Keratinocyte (primary cell): ENCODE results near the gene TCEAL8. TPM values are rescaled to one million over a fixed set of nuclear protein-coding genes. Genes with fewer than 3 reads are reported as not detected.

ENCODE experiments used
- DNase-seq: peaks from one replicate; pipeline ENCODE4 v3.0.0-alpha.2; 2011; ENCODE audit warnings: low read depth, missing footprints, low spot score
- FAIRE-seq: peaks from 2 replicates; lab custom pipeline; 2011; peaks lifted over from hg19 to GRCh38; lab: Jason Lieb, UNC
- H2AFZ ChIP-seq: 2 replicates; pipeline ENCODE4 v1.6.0; 2012; ENCODE audit warnings: low read length, control low read depth, inconsistent platforms; ENCODE audit not compliant: control insufficient read depth
- H3K27ac ChIP-seq: 2 replicates; pipeline ENCODE4 v1.5.1; 2011; ENCODE audit warnings: low read length; ENCODE audit not compliant: control insufficient read depth, insufficient read depth
- H3K27me3 ChIP-seq: 3 replicates; pipeline ENCODE4 v1.6.0; 2011; ENCODE audit warnings: low read length; ENCODE audit not compliant: control insufficient read depth, insufficient read depth; ENCODE audit errors: extremely low read depth
- H3K36me3 ChIP-seq, 2 experiments: 2 replicates in 1 of 2; 3 replicates in 1 of 2; pipeline ENCODE4 v1.5.1; 2011; ENCODE audit warnings: low read length in 2 of 2, mild to moderate bottlenecking in 1 of 2; ENCODE audit not compliant: control insufficient read depth in 2 of 2, insufficient read depth in 2 of 2; ENCODE audit errors: extremely low read depth in 1 of 2
- H3K4me1 ChIP-seq: 3 replicates; pipeline ENCODE4 v1.5.1; 2011; ENCODE audit warnings: low read length; ENCODE audit not compliant: control insufficient read depth, insufficient read depth; ENCODE audit errors: extremely low read depth
- H3K4me2 ChIP-seq: 3 replicates; pipeline ENCODE4 v1.6.0; 2011; ENCODE audit warnings: low read depth, low read length; ENCODE audit not compliant: control insufficient read depth, insufficient read depth; ENCODE audit errors: extremely low read depth
- H3K4me3 ChIP-seq, 3 experiments: fragments of 200-600 bp in 1 of 3; sonication (generic) in 1 of 3; 2 replicates in 2 of 3; 3 replicates in 1 of 3; pipeline ENCODE4 v1.5.1; 2011 to 2016; ENCODE audit warnings: low read length in 3 of 3, mild to moderate bottlenecking in 3 of 3, control low read depth in 2 of 3, inconsistent platforms in 1 of 3, low read depth in 1 of 3, mixed read lengths in 1 of 3, mixed run types in 1 of 3, moderate library complexity in 1 of 3; ENCODE audit not compliant: control insufficient read depth in 2 of 3, insufficient read depth in 2 of 3; ENCODE audit errors: extremely low read depth in 1 of 3
- H3K79me2 ChIP-seq: 2 replicates; pipeline ENCODE4 v1.6.0; 2012; ENCODE audit warnings: low read length; ENCODE audit not compliant: control insufficient read depth, insufficient read depth
- H3K9ac ChIP-seq: 3 replicates; pipeline ENCODE4 v1.6.0; 2011; ENCODE audit warnings: low read length; ENCODE audit not compliant: control insufficient read depth, insufficient read depth; ENCODE audit errors: extremely low read depth
- H3K9me1 ChIP-seq: 3 replicates; pipeline ENCODE4 v1.6.0; 2011; ENCODE audit warnings: low read length; ENCODE audit not compliant: control insufficient read depth, insufficient read depth; ENCODE audit errors: extremely low read depth
- H3K9me3 ChIP-seq: 2 replicates; pipeline ENCODE4 v1.5.1; 2012; ENCODE audit warnings: low read depth, low read length; ENCODE audit not compliant: control insufficient read depth
- H4K20me1 ChIP-seq: 3 replicates; pipeline ENCODE4 v1.6.0; 2011; ENCODE audit warnings: low read length; ENCODE audit not compliant: control insufficient read depth, insufficient read depth; ENCODE audit errors: extremely low read depth
- EZH2 ChIP-seq: IDR thresholded peaks from one replicate; pipeline ENCODE4 v1.6.1; 2012; ENCODE audit warnings: inconsistent platforms, mild to moderate bottlenecking, low read length, moderate library complexity
- dilution Hi-C: fragments of 300-500 bp; cut with MboI; formaldehyde crosslinking; loops from one replicate; pipeline ENCODE4 v1.7.0; 2020; ENCODE audit warnings: low sequenced_read_pairs; ENCODE audit not compliant: extremely low pct_ligation_motif_present
- polyA minus RNA-seq, 3 experiments: library from RNA; depleted of rRNA, polyadenylated mRNA; stranded (reverse); fragments of >200 nt; gene quantifications; 1 replicate in 1 of 3; 2 replicates in 1 of 3; 3 replicates in 1 of 3; pipeline ENCODE4 v1.2.3, GENCODE V29; 2011
- polyA plus RNA-seq, 5 experiments: library from polyadenylated mRNA; depleted of rRNA in 3 of 5; stranded (reverse) in 3 of 5; stranded (forward) in 1 of 5; unstranded in 1 of 5; fragments of >200 nt; gene quantifications; 1 replicate in 1 of 5; 2 replicates in 3 of 5; 3 replicates in 1 of 5; pipeline versions ENCODE4 v1.2.1 to v1.2.3, GENCODE V29; 2011 to 2012; ENCODE audit warnings: missing spikeins in 2 of 5, low read depth in 1 of 5, low replicate concordance in 1 of 5
- TF ChIP-seq, protein P1 (sequence below), 3 experiments: IDR thresholded peaks in 1 of 3; conservative IDR thresholded peaks in 1 of 3; optimal IDR thresholded peaks in 1 of 3; 2 replicates in 2 of 3; 3 replicates in 1 of 3; pipeline versions ENCODE3 to v1.5.1; 2011; ENCODE audit warnings: low read length in 3 of 3, mild to moderate bottlenecking in 3 of 3, moderate library complexity in 2 of 3, control low read depth in 1 of 3, inconsistent platforms in 1 of 3; ENCODE audit not compliant: insufficient read depth in 2 of 3; ENCODE audit errors: extremely low read depth in 1 of 3

The TCEAL8 gene, protein sequence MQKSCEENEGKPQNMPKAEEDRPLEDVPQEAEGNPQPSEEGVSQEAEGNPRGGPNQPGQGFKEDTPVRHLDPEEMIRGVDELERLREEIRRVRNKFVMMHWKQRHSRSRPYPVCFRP
- polyA plus RNA-seq (45.6 to 84.7 TPM (median 53.6 TPM) in 3 replicates), polyA minus RNA-seq (2.1 to 18.6 TPM (median 10.2 TPM) in 3 replicates)
- polyA plus RNA-seq (2011; ENCODE audit: low read depth), result 15.9 TPM
- 62.1 and 93.7 TPM in 2 replicates for polyA plus RNA-seq (2011; cell fraction: cytosol; rRNA removed)
- polyA plus RNA-seq (2011; cell fraction: nucleus; rRNA removed), result 28.4 and 42.3 TPM in 2 replicates
- polyA plus RNA-seq (2012; ENCODE audit: low replicate concordance), result 33.3 and 60.6 TPM in 2 replicates
- 11.1 TPM for polyA minus RNA-seq (2011; cell fraction: cytosol; rRNA and poly(A)+ RNA removed)
- polyA minus RNA-seq (2011; cell fraction: nucleus; rRNA and poly(A)+ RNA removed), result 4.7 and 12.5 TPM in 2 replicates

DNA sequence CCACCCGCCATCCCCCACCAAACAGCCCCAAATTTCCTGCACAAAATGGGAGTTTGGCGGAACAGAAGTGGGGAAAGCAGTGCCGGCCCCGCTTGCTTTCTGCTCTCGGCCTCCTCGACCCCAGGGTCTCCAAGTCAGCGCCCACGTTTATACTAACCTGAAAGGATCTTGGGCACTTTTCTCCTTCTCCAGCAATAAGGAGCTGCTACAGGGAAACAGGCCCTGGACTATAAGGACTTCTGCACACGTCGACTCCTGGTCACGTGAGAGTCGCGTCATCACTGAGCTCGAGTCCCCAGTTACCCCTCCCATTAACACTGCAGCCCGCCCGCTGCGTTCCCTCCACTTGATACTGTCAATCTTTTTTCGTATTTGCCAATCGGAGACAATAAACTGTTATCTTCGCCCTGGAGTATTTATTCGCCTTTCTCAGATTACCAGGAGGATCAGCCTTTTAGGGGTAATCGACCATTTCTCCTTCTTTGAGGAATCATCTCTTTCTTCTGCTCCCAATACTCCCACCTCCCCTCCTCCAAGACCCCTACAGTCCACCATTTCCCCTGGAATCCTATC lies at the start of gene TCEAL8:
Gene TCEAL8 (minus strand): TSS at position 235 of the 573 bp plus-strand sequence. CDS start 1,176 bp downstream, outside the sequence.
- peak; percentile 70 for FAIRE-seq
- dilution Hi-C loops, result no loop called here

DNA sequence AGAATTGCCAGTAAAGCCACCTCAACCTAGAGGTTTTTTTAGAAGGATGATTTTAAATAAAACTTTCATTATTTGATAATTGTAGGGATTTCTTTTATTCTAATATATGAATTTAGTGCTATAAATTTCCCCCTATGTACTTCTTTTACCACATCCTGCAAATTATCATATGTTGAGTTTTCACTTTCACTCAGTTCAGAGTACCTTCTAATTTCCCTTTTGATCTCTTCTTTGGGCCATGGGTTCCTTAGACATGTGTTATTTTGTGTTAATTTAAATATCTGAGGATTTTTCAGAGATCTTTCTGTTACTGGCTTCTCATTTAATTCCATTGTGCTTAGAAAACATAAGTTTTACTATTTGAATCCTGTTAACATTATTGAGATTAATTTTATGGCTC lies 49.8 kb upstream of the TCEAL8 start:
- Histone ChIP-seq H3K4me3 (no peak overlapping the region), H4K20me1 (no peaks in the 10 kb centered on the region), H3K36me3 (no peaks in the 10 kb centered on the region), H3K9ac (no peak overlapping the region), H3K4me1 (no peaks in the 10 kb centered on the region), H3K4me2 (no peak overlapping the region), H3K79me2 (no peaks in the 10 kb centered on the region), H3K27me3 (no peaks in the 10 kb centered on the region), H3K9me3 (no peaks in the 10 kb centered on the region), H3K9me1 (no peaks in the 10 kb centered on the region), H3K27ac (no peak overlapping the region), H2AFZ (no peak overlapping the region)
- TF ChIP-seq EZH2, result no peak
- TF ChIP-seq, protein P1, sequence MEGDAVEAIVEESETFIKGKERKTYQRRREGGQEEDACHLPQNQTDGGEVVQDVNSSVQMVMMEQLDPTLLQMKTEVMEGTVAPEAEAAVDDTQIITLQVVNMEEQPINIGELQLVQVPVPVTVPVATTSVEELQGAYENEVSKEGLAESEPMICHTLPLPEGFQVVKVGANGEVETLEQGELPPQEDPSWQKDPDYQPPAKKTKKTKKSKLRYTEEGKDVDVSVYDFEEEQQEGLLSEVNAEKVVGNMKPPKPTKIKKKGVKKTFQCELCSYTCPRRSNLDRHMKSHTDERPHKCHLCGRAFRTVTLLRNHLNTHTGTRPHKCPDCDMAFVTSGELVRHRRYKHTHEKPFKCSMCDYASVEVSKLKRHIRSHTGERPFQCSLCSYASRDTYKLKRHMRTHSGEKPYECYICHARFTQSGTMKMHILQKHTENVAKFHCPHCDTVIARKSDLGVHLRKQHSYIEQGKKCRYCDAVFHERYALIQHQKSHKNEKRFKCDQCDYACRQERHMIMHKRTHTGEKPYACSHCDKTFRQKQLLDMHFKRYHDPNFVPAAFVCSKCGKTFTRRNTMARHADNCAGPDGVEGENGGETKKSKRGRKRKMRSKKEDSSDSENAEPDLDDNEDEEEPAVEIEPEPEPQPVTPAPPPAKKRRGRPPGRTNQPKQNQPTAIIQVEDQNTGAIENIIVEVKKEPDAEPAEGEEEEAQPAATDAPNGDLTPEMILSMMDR (optimal IDR thresholded peaks at IDR 0.05 in 1 of 3, IDR thresholded peaks at IDR 0.05 in 1 of 3, conservative IDR thresholded peaks at IDR 0.05 in 1 of 3; ENCODE audit: extremely low read depth in 1 of 3, insufficient read depth in 2 of 3, low read length in 3 of 3), result no peak
- no peak for DNase-seq
- dilution Hi-C loops, result no loop called here
- no peak for FAIRE-seq

More for the DNA sequence above, at the start of gene TCEAL8:
- Histone ChIP-seq H3K9ac (peak within 1 kb of the TSS; percentile 78), H2AFZ (peak within 1 kb of the TSS; percentile 35), H3K4me3 (peak within 1 kb of the TSS; percentile 47 to 82 (median 78)), H4K20me1 (no peaks in the 10 kb centered on the region), H3K27ac (peak within 1 kb of the TSS; percentile 80), H3K27me3 (peaks cover 5% of the 10 kb centered on the region), H3K4me1 (peaks cover 16% of the 10 kb centered on the region), H3K79me2 (peaks cover 2% of the 10 kb centered on the region), H3K9me1 (no peaks in the 10 kb centered on the region), H3K9me3 (no peaks in the 10 kb centered on the region), H3K4me2 (peak within 1 kb of the TSS; percentile 74), H3K36me3 (no peaks in the 10 kb centered on the region)
- no peak for DNase-seq
- TF ChIP-seq EZH2, result no peak
- TF ChIP-seq, protein P1 (optimal IDR thresholded peaks at IDR 0.05 in 1 of 3, IDR thresholded peaks at IDR 0.05 in 1 of 3, conservative IDR thresholded peaks at IDR 0.05 in 1 of 3; ENCODE audit: extremely low read depth in 1 of 3, insufficient read depth in 2 of 3, low read length in 3 of 3), result no peak
